CD4-positive, alpha-beta T cell (primary cell): ENCODE results near the gene PLCB3. TPM values are rescaled to one million over a fixed set of nuclear protein-coding genes. Genes with fewer than 3 reads are reported as not detected.

Experiments used
- ATAC-seq: fragments of 200-7000 bp; cut with Tn5 transposase; one replicate; pipeline ENCODE4 v1.10.0; 2022; ENCODE audit warnings: mild to moderate bottlenecking; ENCODE audit not compliant: poor library complexity
- CTCF ChIA-PET: fragments of 350-600 bp; sonication (Branson Sonifier 250); formaldehyde crosslinking; loops from one replicate; lab custom pipeline; 2021; ENCODE audit warnings: antibody characterized with exemption, inconsistent platforms; lab: Charles Lee
- POLR2A ChIA-PET: fragments of 350-600 bp; sonication (Branson Sonifier 250); formaldehyde crosslinking; loops from one replicate; lab custom pipeline; 2021; ENCODE audit warnings: antibody characterized with exemption, inconsistent platforms; lab: Charles Lee
- DNase-seq, 14 experiments: peaks; one replicate each; pipeline ENCODE4 v3.0.0-alpha.2; 2013 to 2020; ENCODE audit warnings: mixed read lengths in 2 of 14
- H3K27ac ChIP-seq, 2 donors: one replicate each; pipeline versions ENCODE4 v1.5.1 to v1.7.0; 2013; ENCODE audit warnings: low read length in 2 of 2, low read depth in 1 of 2, mild to moderate bottlenecking in 1 of 2
- H3K27me3 ChIP-seq, 2 experiments: 1 replicate in 1 of 2; 2 replicates in 1 of 2; pipeline versions ENCODE4 v1.6.1 to v1.7.0; 2013; ENCODE audit warnings: low read length in 2 of 2, control low read depth in 1 of 2, mild to moderate bottlenecking in 1 of 2, moderate library complexity in 1 of 2; ENCODE audit not compliant: insufficient read depth in 2 of 2, control insufficient read depth in 1 of 2
- H3K36me3 ChIP-seq: one replicate; pipeline ENCODE4 v1.6.1; 2013; ENCODE audit warnings: low read length, control low read depth; ENCODE audit not compliant: insufficient read depth
- H3K4me1 ChIP-seq: one replicate; pipeline ENCODE4 v1.6.1; 2013; ENCODE audit warnings: low read length, control low read depth; ENCODE audit not compliant: insufficient read depth
- H3K4me3 ChIP-seq: one replicate; pipeline ENCODE4 v1.5.1; 2013; ENCODE audit warnings: mild to moderate bottlenecking, low read length, moderate library complexity
- H3K9me3 ChIP-seq, 2 experiments: 1 replicate in 1 of 2; 2 replicates in 1 of 2; pipeline versions ENCODE4 v1.6.1 to v1.7.0; 2013; ENCODE audit warnings: low read length in 2 of 2, mild to moderate bottlenecking in 2 of 2, control low read depth in 1 of 2, moderate library complexity in 1 of 2; ENCODE audit not compliant: control insufficient read depth in 1 of 2, insufficient read depth in 1 of 2
- H3K27ac Mint-ChIP-seq: one replicate; pipeline ENCODE4 v1.8.0; 2020; ENCODE audit warnings: mixed read lengths
- H3K27me3 Mint-ChIP-seq: one replicate; pipeline ENCODE4 v1.8.0; 2021; ENCODE audit warnings: mixed read lengths
- H3K36me3 Mint-ChIP-seq: one replicate; pipeline ENCODE4 v1.8.0; 2021; ENCODE audit warnings: low read depth, mixed read lengths
- H3K4me1 Mint-ChIP-seq: one replicate; pipeline ENCODE4 v1.8.0; 2021; ENCODE audit warnings: low read depth, mixed read lengths
- H3K4me3 Mint-ChIP-seq: one replicate; pipeline ENCODE4 v1.8.0; 2020; ENCODE audit warnings: mild to moderate bottlenecking, mixed read lengths
- H3K9me3 Mint-ChIP-seq: one replicate; pipeline ENCODE4 v1.8.0; 2020; ENCODE audit warnings: mixed read lengths
- intact Hi-C, 2 experiments: fragments of 100-400 bp; cut with DNase I in 1 of 2; cut with micrococcal nuclease in 1 of 2; formaldehyde crosslinking; loops; one replicate each; pipeline versions ENCODE4 v1.15.1 to v1.9.0; 2023 to 2025; cut with DNase I, micrococcal nuclease
- total RNA-seq, 174 experiments: library from RNA in 2 of 174; stranded (reverse) in 2 of 174; gene quantifications; one replicate each; pipeline ENCODE4 v1.2.3 and lab custom pipeline; 2021 to 2026
- TF ChIP-seq, protein P1 (sequence below): fragments of 200-600 bp; IDR thresholded peaks from one replicate; pipeline ENCODE4 v1.8.0; 2022; ENCODE audit warnings: antibody characterized with exemption, mild to moderate bottlenecking

Gene PLCB3
- total RNA-seq, 2 experiments from 2014 or later: 2.5 to 2.7 TPM

DNA sequence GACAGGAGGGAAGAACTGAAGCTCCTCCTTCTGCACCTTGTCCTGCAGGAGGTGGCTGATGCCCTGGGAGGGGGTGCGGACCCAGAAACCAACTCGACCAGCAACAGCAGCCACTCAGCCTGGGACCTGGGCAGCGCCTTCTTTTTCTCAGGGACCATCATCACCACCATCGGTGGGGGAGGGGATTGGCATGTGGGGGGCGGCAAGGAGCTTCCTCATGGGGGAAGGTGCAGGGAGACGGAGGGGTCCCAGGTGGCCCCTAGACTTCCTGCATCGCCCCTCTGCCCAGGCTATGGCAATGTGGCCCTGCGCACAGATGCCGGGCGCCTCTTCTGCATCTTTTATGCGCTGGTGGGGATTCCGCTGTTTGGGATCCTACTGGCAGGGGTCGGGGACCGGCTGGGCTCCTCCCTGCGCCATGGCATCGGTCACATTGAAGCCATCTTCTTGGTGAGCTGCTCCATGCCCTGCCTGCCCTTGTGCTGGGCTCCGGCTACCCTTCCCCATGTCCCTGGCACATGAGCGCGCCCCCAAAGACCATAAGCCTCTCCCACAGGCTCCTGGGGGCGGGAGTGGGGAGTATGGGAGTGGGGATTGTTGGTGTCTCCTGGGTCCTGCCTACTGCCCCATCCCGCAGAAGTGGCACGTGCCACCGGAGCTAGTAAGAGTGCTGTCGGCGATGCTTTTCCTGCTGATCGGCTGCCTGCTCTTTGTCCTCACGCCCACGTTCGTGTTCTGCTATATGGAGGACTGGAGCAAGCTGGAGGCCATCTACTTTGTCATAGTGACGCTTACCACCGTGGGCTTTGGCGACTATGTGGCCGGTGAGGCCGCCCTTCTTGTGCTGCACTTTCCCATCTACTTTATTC is 45.7 kb downstream of the PLCB3 start:
- no peaks in the 10 kb centered on the region for H3K36me3 Mint-ChIP-seq

GRCh38 chr11:64297699-64298358 is 46.5 kb downstream of the PLCB3 start:
- DNase-seq (no peak), ATAC-seq (no peak)
- H3K27me3 Mint-ChIP-seq: peaks cover 87% of the 10 kb centered on the region
- no peaks in the 10 kb centered on the region for H3K36me3 Mint-ChIP-seq
- Histone ChIP-seq H3K36me3 (no peaks in the 10 kb centered on the region), H3K27ac (no peak overlapping the region), H3K4me3 (no peak overlapping the region), H3K4me1 (peaks cover 40% of the 10 kb centered on the region), H3K9me3 (peaks cover 0 to 22% of the 10 kb centered on the region in 2 experiments), H3K27me3 (peaks cover 81 to 89% of the 10 kb centered on the region in 2 experiments)
- TF ChIP-seq, protein P1, sequence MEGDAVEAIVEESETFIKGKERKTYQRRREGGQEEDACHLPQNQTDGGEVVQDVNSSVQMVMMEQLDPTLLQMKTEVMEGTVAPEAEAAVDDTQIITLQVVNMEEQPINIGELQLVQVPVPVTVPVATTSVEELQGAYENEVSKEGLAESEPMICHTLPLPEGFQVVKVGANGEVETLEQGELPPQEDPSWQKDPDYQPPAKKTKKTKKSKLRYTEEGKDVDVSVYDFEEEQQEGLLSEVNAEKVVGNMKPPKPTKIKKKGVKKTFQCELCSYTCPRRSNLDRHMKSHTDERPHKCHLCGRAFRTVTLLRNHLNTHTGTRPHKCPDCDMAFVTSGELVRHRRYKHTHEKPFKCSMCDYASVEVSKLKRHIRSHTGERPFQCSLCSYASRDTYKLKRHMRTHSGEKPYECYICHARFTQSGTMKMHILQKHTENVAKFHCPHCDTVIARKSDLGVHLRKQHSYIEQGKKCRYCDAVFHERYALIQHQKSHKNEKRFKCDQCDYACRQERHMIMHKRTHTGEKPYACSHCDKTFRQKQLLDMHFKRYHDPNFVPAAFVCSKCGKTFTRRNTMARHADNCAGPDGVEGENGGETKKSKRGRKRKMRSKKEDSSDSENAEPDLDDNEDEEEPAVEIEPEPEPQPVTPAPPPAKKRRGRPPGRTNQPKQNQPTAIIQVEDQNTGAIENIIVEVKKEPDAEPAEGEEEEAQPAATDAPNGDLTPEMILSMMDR: no peak
- H3K4me1 Mint-ChIP-seq: peaks cover 23% of the 10 kb centered on the region
- H3K27ac Mint-ChIP-seq: no peak overlapping the region
- no peaks in the 10 kb centered on the region for H3K9me3 Mint-ChIP-seq
- intact Hi-C loops: no loop called here
- H3K4me3 Mint-ChIP-seq: peak overlapping the region; percentile 0
- ChIA-PET CTCF (interaction anchor here (1.3 kb wide), 1 partner anchor 93 kb away, joined by 5 read pairs; no protein-coding TSS in a partner anchor), POLR2A (interaction anchor here (1.6 kb wide), 1 partner anchor 90 kb away, joined by 3 read pairs; no protein-coding TSS in a partner anchor)

More for the DNA sequence above, 45.7 kb downstream of the PLCB3 start:
- CTCF ChIA-PET: interaction anchor here (1.3 to 1.4 kb wide), 2 partner anchors 26 to 93 kb away, joined by 3 to 5 read pairs; no protein-coding TSS in a partner anchor
- POLR2A ChIA-PET: interaction anchor here (0.6 kb wide), 1 partner anchor 91 kb away, joined by 3 read pairs; no protein-coding TSS in a partner anchor
- peaks cover 0 to 24% of the 10 kb centered on the region in 2 experiments for H3K9me3 ChIP-seq
- no peaks in the 10 kb centered on the region for H3K9me3 Mint-ChIP-seq
- no peaks in the 10 kb centered on the region for H3K36me3 ChIP-seq
- intact Hi-C loops: no loop called here
- peaks cover 47% of the 10 kb centered on the region for H3K4me1 ChIP-seq
- H3K4me1 Mint-ChIP-seq: peaks cover 23% of the 10 kb centered on the region
- TF ChIP-seq, protein P1: no peak
- peaks cover 85 to 96% of the 10 kb centered on the region in 2 experiments for H3K27me3 ChIP-seq
- no peak overlapping the region for H3K27ac Mint-ChIP-seq
- no peak overlapping the region for H3K27ac ChIP-seq
- H3K4me3 ChIP-seq: no peak overlapping the region
- H3K27me3 Mint-ChIP-seq: peaks cover 92% of the 10 kb centered on the region
- no peak for ATAC-seq
- H3K4me3 Mint-ChIP-seq: peak overlapping the region; percentile 0
- DNase-seq: no peak
